Ramos (cell line): ENCODE measurements around the gene CEP44.
"Not testable (repeated sequence)": the region's sequence is repeated elsewhere in the genome, so short reads cannot be mapped to it uniquely, and the experiment has no call there.

Experiments used
- in situ Hi-C: fragments of 300-500 bp; cut with MboI; formaldehyde crosslinking; loops from one replicate; pipeline ENCODE4 v1.14.3; 2022; ENCODE audit warnings: low sequenced_read_pairs; ENCODE audit not compliant: unreplicated experiment

Gene CEP44, protein sequence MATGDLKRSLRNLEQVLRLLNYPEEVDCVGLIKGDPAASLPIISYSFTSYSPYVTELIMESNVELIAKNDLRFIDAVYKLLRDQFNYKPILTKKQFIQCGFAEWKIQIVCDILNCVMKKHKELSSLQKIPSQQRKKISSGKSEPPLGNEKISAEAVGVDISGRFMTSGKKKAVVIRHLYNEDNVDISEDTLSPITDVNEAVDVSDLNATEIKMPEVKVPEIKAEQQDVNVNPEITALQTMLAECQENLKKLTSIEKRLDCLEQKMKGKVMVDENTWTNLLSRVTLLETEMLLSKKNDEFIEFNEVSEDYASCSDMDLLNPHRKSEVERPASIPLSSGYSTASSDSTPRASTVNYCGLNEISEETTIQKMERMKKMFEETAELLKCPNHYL

DNA sequence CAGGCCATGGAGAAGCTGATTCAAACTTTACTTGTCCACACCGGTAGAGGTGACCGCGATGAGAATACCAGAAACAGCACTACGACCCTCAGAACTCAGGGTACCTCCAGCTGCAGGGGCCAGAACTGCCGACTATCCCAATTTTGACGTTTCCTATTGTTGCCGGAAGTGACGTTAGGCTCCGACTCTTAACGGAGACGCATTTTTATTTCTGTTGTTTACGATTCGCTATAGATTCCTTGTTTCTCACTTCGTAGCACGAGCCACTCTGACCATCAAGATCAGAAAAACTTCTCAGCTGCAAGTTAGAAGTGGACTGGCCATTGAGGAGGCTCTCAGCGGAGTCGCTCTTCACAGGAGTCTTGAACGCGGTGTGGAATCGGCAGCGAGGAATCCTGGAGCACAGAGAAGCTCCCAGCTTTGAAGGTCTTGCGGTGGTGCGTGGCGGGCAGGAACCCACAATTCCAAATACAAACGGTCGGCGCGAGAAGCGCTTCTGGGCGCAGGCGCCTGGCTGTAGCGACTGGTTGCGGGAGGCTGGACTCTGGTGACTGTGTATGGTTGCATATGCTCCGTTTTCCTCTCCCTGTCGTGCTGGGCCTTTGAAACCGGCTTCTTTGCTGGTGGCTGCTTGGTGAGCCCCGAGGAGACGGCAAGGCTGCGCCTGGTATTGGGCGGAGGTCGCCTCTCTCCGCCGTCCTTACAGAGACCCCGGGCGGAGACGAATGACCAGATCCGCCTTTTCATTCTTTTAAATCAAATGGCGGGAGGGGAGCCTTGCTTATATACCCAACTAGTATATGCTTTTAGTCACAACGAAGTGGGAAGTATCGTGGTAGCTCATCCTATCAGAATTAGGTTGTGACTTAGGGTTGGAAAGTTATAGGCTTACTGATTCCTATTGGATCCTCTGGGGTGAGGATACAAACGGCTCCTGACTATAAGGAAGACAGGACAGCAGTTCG is at the start of gene CEP44, which contains the start of gene FBXO8:
CEP44 (plus strand) TSS at position 405 of the 965 bp plus-strand sequence. CDS start 15,211 bp downstream, outside the sequence.
FBXO8 (minus strand) TSS at position 161 of the 965 bp plus-strand sequence. CDS start 20,575 bp downstream, outside the sequence.
- in situ Hi-C loops, result no loop called here

DNA sequence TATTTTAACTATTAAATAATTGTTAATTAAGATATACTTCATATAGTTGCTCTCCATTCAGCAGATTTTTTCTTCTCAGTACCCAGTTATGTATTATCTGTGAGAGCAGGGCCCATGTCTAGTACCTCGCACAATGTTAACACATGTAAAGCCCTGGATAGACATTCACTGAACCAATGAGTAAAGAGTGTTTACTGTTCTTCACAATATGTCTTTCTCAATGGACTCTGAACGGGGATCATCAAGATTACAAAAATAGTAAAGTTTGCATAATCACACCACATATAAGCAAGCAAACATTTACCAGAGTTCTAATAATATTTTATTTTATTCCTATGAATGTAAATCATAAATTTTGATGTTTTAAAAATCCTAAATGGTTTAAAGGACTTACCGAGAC is 47.4 kb upstream of the CEP44 start:
- in situ Hi-C loops, result no loop called here

DNA sequence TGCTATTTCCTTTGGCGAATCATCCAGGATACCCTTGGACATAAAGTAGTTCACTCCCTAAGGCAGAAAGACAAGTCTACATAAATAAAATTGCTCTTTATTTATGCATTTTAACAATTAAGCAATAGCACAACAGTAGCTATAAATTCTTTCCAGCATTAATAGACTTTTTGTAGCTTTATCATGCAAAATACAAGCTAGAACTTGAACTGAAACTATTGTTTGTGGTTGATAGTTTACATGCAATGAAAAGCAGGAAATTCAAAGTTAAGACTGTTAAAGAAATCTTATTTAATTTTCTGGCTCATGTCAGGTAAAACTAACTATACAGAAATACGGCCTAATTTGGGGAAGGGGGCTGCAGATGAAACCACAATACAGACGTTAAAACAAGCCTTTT is 42.5 kb upstream of the CEP44 start:
- in situ Hi-C loops, result no loop called here

GRCh38 chr4:174244441-174244840 is 39.3 kb upstream of the CEP44 start:
- in situ Hi-C loops, result no loop called here

DNA sequence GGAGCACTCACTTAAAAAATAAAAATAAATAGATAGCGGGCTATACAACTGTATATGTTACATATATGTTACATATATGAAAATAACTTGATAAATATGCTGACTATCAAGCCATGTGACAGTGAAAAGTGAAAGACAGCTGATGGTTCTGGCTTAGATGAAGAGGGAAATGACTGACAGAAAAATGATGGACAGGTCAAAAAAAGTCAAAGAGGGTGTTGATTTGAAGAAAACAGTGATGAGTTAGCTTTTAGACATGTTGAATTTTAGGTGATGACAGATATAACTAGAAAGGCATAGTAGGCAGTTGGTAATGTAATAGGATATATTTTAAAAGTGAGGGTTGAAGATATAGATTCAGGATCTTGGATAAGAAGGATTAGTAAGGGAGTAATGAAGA is 38.0 kb upstream of the CEP44 start:
- in situ Hi-C loops, result no loop called here

DNA sequence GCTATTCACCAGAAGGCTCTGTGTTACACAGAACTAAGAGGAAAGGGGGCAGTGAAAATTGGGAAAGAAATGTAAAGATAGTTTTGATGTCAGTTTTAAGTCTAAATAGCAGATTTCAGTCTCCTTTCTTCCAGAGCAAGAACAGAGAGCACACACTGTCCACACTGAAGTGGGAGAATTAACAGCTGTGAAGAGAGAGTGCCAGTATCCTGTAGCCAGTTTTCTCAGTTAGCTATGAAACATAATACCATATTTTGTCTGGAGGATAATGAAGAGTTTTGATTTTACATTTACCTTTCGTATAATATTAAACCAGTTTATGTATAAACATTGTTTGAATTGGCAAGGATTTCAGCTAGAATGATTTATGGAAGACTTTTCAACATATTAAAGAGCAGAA is 35.3 kb upstream of the CEP44 start:
- in situ Hi-C loops, result no loop called here

GRCh38 chr4:174252412-174252811 is 31.3 kb upstream of the CEP44 start:
- in situ Hi-C loops, result no loop called here

- in situ Hi-C loops, result no loop called here
Observed at GRCh38 chr4:174254613-174255012, 29.1 kb upstream of the CEP44 start.

GRCh38 chr4:174255374-174255773 is 28.3 kb upstream of the CEP44 start:
- in situ Hi-C loops, result no loop called here

- in situ Hi-C loops, result no loop called here
Observed at GRCh38 chr4:174255786-174256185, 27.9 kb upstream of the CEP44 start.

DNA sequence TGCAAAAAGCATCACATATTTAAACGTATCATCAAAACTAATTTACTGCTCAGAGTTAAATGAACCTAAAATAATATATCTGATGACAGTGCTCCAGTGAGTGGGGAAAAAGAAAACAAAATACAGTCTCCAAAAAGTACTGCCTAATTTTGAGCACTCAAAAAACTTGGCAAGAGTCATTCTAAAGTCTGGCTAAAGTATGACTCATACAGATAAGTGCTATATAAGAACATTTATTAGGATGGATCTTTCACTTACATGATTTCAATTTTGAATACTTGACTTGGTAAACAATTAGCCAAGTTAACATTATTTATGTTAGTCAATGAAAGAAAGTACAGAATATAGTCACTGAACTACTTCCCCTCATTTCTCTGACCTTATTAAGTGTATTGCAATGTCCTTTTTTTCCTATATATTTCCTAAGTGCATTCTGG is 27.4 kb upstream of the CEP44 start:
- in situ Hi-C loops, result no loop called here

- in situ Hi-C loops, result no loop called here
Observed at GRCh38 chr4:174259580-174259979, 24.1 kb upstream of the CEP44 start.

DNA sequence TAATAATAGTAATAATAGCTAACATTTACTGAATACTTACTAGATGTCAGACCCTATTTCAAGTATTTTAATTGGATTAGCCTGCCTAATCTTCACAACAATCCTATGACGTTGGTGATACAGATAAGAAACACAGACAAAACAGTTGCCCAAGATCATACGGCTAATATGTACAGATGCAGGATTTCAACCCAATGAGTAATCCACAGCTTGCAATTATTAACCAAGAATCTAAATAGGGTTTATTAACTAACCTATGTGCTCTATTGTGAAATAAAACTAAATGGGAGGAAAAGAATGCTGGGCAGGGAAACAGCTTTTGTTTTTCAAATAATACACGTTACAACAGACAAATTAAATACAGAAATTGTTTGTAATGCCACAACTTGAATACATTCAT is 23.6 kb upstream of the CEP44 start:
- in situ Hi-C loops, result no loop called here

GRCh38 chr4:174261432-174261831 is 22.3 kb upstream of the CEP44 start:
- in situ Hi-C loops, result not testable (repeated sequence)

DNA sequence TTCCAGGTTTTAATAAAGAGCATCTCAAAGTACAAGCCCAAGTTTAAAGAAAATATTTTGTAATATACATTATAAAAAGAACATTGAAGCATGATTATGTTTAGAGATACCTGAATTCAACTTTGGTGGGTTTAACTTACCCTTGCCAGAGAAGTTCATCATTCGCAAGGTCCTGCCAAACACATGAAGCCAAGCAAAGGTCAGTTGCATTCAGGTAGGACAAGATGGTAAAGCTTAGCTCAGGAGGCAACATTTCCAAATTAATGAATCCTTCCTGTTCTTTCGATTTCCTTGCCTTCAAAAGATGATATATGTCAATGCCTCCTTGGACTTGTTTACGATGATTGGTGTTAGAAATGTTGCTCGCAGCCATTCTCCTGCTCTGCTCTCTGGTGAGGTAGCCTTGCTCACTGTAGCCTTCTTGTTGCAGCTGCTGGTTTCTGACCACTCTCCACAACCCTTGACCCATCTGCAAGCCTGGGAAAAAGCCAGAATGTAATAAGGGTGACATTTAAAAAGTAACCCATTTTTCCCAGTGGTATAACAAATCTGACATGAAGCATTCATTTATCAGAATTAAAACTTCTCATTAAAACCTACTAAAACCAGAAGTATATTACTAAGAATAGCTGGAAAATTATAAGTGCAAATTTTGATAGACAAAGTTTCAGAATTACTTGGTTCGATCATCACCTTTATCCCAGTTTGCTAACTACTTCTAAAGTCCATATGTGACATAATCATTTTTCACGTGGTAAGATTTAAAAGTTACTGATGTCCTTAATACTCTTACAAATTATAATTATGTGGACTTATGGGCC is 20.9 kb upstream of the CEP44 start:
- in situ Hi-C loops, result no loop called here

- in situ Hi-C loops, result no loop called here
Observed at GRCh38 chr4:174263445-174263736, 20.3 kb upstream of the CEP44 start.

DNA sequence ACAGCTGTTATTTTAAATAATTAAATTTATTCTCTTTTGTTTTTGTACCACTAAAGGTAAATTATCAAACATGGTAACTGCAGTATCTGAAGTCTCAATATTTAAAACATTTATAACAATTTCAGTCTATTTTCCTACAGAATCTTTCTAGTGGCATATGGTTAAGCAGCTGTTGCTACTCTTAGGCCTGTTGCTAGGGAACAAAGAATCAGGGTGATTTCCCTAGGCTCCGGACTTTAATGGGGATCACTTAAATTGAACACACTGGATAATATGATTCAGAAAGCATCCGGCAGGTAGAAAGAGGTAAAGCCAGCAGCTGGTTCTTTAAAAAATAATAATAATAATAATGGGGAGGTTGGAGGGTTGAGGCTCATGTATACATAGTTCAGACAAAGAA is 17.8 kb upstream of the CEP44 start:
- in situ Hi-C loops, result no loop called here

DNA sequence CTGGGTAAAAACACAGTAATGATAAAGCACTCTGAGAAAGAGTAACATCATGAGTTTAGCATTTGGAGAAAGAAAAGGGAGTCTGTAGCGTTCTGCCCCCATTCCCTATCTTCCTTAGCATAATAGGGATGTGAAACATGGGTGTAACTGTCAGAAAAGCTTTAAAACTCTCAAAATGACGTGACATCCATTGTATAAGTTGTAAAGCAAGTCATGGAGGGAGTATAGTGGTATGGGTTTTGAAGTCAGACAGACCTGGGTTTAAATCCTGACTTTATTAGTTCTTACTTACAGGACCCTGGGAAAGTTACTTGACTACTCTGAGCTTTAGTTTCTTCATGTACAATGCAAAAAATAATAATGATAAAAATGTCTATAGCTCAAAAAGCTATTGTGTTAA is 17.3 kb upstream of the CEP44 start:
- in situ Hi-C loops, result no loop called here

GRCh38 chr4:174273930-174274329 is 9.8 kb upstream of the CEP44 start:
- in situ Hi-C loops, result no loop called here

DNA sequence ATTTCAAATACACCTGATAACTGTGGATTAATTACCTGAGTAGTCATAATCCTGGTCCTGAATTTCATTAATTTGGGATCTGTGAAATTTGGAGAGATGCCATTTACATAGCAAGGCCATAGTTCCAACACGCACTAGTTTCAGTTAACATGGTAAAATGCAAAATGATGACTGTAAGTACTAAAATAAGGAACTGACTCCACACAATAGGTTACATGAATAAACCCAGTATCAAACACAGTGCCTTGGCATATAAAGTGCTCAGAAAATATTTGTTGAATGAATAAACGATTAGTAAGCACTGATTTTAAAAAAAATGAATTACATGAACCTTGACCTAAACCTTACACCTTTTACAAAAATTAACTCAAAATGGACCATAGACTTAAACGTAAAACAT is 9.3 kb upstream of the CEP44 start:
- in situ Hi-C loops, result no loop called here
